Heart right ventricle (tissue), 16 donors: ENCODE data around the gene OTULIN. TPM values are rescaled to one million over a fixed set of nuclear protein-coding genes. Genes with fewer than 3 reads are reported as not detected.

Source experiments
- ATAC-seq, 8 donors: fragments of 200-7000 bp; cut with Tn5 transposase; one replicate each; pipeline ENCODE4 v1.9.1; 2020; ENCODE audit warnings: mild to moderate bottlenecking in 8 of 8, moderate library complexity in 8 of 8, moderate number of reproducible peaks in 1 of 8
- DNase-seq, 2 donors: peaks; one replicate each; pipeline ENCODE4 v3.0.0-alpha.2; 2020
- H3K27ac ChIP-seq, 10 donors: fragments of 200-600 bp; sonication (generic) in 2 of 10; one replicate each; pipeline versions ENCODE4 v1.5.0 to v1.8.0; 2020 to 2022; ENCODE audit warnings: mild to moderate bottlenecking in 3 of 10
- H3K27me3 ChIP-seq, 7 donors: fragments of 200-600 bp; one replicate each; pipeline ENCODE4 v1.8.0; 2021 to 2022; ENCODE audit warnings: mild to moderate bottlenecking in 2 of 7
- H3K36me3 ChIP-seq, 9 donors: fragments of 200-600 bp; sonication (generic) in 1 of 9; one replicate each; pipeline versions ENCODE4 v1.5.0 to v1.8.0; 2020 to 2022; ENCODE audit warnings: mild to moderate bottlenecking in 2 of 9
- H3K4me1 ChIP-seq, 9 donors: fragments of 200-600 bp; sonication (generic) in 1 of 9; one replicate each; pipeline versions ENCODE4 v1.5.0 to v1.8.0; 2020 to 2022; ENCODE audit warnings: mild to moderate bottlenecking in 4 of 9
- H3K4me3 ChIP-seq, 10 donors: fragments of 200-600 bp; sonication (generic) in 2 of 10; one replicate each; pipeline versions ENCODE4 v1.5.0 to v1.8.0; 2020 to 2022; ENCODE audit warnings: mild to moderate bottlenecking in 7 of 10, moderate library complexity in 2 of 10
- H3K9me3 ChIP-seq, 11 donors: fragments of 200-600 bp in 10 of 11; sonication (generic) in 2 of 11; one replicate each; pipeline versions ENCODE4 v1.5.0 to v1.8.0; 2013 to 2022; ENCODE audit warnings: mild to moderate bottlenecking in 2 of 11, control low read depth in 1 of 11, moderate library complexity in 1 of 11
- CTCF ChIP-seq, 9 donors: fragments of 200-600 bp; sonication (generic) in 2 of 9; IDR thresholded peaks; one replicate each; pipeline versions ENCODE4 v1.5.0 to v1.8.0; 2021 to 2022; ENCODE audit warnings: antibody characterized with exemption in 9 of 9, mild to moderate bottlenecking in 5 of 9, moderate library complexity in 1 of 9
- WGBS, 2 donors: extraction: QIAGEN DNeasy Blood & Tissue Kit; methylation state at CpG; one replicate each; pipeline ENCODE4 v1.1.7; 2013; ENCODE audit warnings: inconsistent platforms in 1 of 2; 5-methylcytosine and 5-hydroxymethylcytosine counted together
- intact Hi-C, 10 donors: fragments of 100-400 bp; cut with DNase I; formaldehyde crosslinking; loops; one replicate each; pipeline versions ENCODE4 v1.11.1 to v1.14.2; 2022
- polyA plus RNA-seq, 2 donors: library from polyadenylated mRNA; stranded (reverse); fragments of 200-250 nt; gene quantifications; one replicate each; pipeline ENCODE4 v1.2.3, GENCODE V29; 2013
- total RNA-seq, 10 donors: library from RNA; stranded (reverse); fragmentation: NEBNext Ultra II Directional in 3 of 10; extraction: Animal tissue kit (Norgen Biotek cat#: 25700) in 3 of 10; gene quantifications; one replicate each; pipeline versions ENCODE4 v1.2.1 to v1.2.4, GENCODE V29; 2021 to 2023
- donor health status: Arrhythmogenic right ventricular cardiomyopathy.
- donor health status: ischemic (EF 13 %, LVEDD 7.1; RV severe dilation, severe dysfunction).
- donor health status: healthy with polysubstance abuse.
- donor health status: DM: no; HTN: yes; CAD: no.
- donor health status: DM: no; HTN: no; CAD: no.
- donor health status: ischemic (EF 25% LVEDD 6.9; RV normal size, moderate dysfunction).
- donor health status: ischemic (EF 25% LVEDD 5.7; RV mildly dilated, moderate dysfunction).
- donor health status: healthy.
- donor health status: DM: yes; HTN: yes; CAD: no.
- donor health status: Ischemic cardiomyopathy.
- donor health status: ischemic (EF 35%, LVEDD 5.7; RV mildly dilated, moderate dysfunction).
- donor health status: nonischemic (EF 11% LVEDD 7.7; RV severe dilation, severe dysfunction).
- donor health status: DM: yes; HTN: yes; CAD: no.
- donor health status: PGD.
- donor health status: ischemic (EF 29% LVEDD 5.4; RV normal size, mild dysfunction).
- donor health status: nonischemic (EF 23%, LVEDD 6.1; RV moderate dilation, normal function).

The OTULIN gene
- total and polyA plus RNA-seq, 12 donors, result 4.4 to 35.1 (median 24.6) TPM

GRCh38 chr5:14723701-14724132 lies 59.2 kb downstream of the OTULIN start:
- Histone ChIP-seq H3K4me3 (no peak overlapping the region), H3K27ac (no peak overlapping the region), H3K36me3 (peaks cover 0 to 35% (median 7%) of the 10 kb centered on the region in 9 donors), H3K27me3 (no peaks in the 10 kb centered on the region), H3K9me3 (no peaks in the 10 kb centered on the region), H3K4me1 (peaks cover 6 to 50% (median 23%) of the 10 kb centered on the region in 9 donors)
- no peak for TF ChIP-seq CTCF (IDR thresholded peaks at IDR 0.05)
- DNase-seq (no peak), ATAC-seq (no peak)
- 88 to 92% methylated on average over 4 of the region's 4 CpGs for WGBS, 2 donors
- intact Hi-C loops, result no loop called here

- no peaks in the 10 kb centered on the region for H3K27me3 ChIP-seq
- ATAC-seq (peak in 2 of 8 donors; percentile 21 to 34), DNase-seq (no peak)
- no peak overlapping the region for H3K27ac ChIP-seq
- no peak for TF ChIP-seq CTCF (IDR thresholded peaks at IDR 0.05)
- 62 to 81% methylated on average over 10 of the region's 10 CpGs for WGBS, 2 donors
- intact Hi-C loops, result loop anchor here in 7 of 10 donors (5.0 kb wide), 5 partner anchors 37 to 288 kb away; partner anchors contain the start of gene ANKH (in 4 of the 7)
- no peaks in the 10 kb centered on the region for H3K9me3 ChIP-seq
- H3K36me3 ChIP-seq, result peaks cover 0 to 41% (median 7%) of the 10 kb centered on the region in 9 donors
- H3K4me3 ChIP-seq, result no peak overlapping the region
- H3K4me1 ChIP-seq, result peaks cover 6 to 53% (median 23%) of the 10 kb centered on the region in 9 donors
These were observed 60.1 kb downstream of the OTULIN start for GRCh38 chr5:14724633-14725032.

- H3K27ac ChIP-seq, result peak overlapping the region in 1 of 10 donors; percentile 1
- intact Hi-C loops, result loop anchor here (2.0 to 5.0 kb wide), 7 partner anchors 39 to 286 kb away; partner anchors contain the start of gene ANKH (in 5 of the 10)
- ATAC-seq, result peak in 6 of 8 donors; percentile 23 to 73 (median 46)
- no peak for DNase-seq
- H3K9me3 ChIP-seq, result no peaks in the 10 kb centered on the region
- H3K36me3 ChIP-seq, result peaks cover 0 to 49% (median 7%) of the 10 kb centered on the region in 9 donors
- no peak for TF ChIP-seq CTCF (IDR thresholded peaks at IDR 0.05)
- WGBS, 2 donors, result 68 to 77% methylated on average over 14 of the region's 14 CpGs
- no peaks in the 10 kb centered on the region for H3K27me3 ChIP-seq
- peaks cover 6 to 57% (median 23%) of the 10 kb centered on the region in 9 donors for H3K4me1 ChIP-seq
- H3K4me3 ChIP-seq, result no peak overlapping the region
These were observed 61.7 kb downstream of the OTULIN start for GRCh38 chr5:14726066-14726838.

GRCh38 chr5:14727428-14727865 lies 62.9 kb downstream of the OTULIN start:
- DNase-seq (peak; percentile 80 to 84), ATAC-seq (peak; percentile 49 to 86 (median 74))
- Histone ChIP-seq H3K27me3 (no peaks in the 10 kb centered on the region), H3K36me3 (peaks cover 0 to 61% (median 7%) of the 10 kb centered on the region in 9 donors), H3K4me1 (peaks cover 6 to 57% (median 22%) of the 10 kb centered on the region in 9 donors), H3K27ac (peak overlapping the region in 5 of 10 donors; percentile 12 to 64 (median 39)), H3K4me3 (no peak overlapping the region), H3K9me3 (no peaks in the 10 kb centered on the region)
- intact Hi-C loops, result loop anchor here (1.0 to 5.0 kb wide), 9 partner anchors 40 to 286 kb away; partner anchors contain the start of gene ANKH (in 5 of the 10)
- TF ChIP-seq CTCF (IDR thresholded peaks at IDR 0.05), result peak; percentile 91 to 98 (median 96)
- 2% methylated on average over 7 of the region's 7 CpGs for WGBS, 2 donors
